ENCODE measurements around the gene PRRT3. TPM values are rescaled to one million over a fixed set of nuclear protein-coding genes. Genes with fewer than 3 reads are reported as not detected.

The PRRT3 gene
- total RNA-seq, 6 experiments from 2014 or later: 4.3 to 9.2 (median 7.7) TPM

- Mint-ChIP-seq H3K27ac (no peak overlapping the region), H3K4me1 (ENCODE audit: low read depth) (peaks cover 11% of the 10 kb centered on the region), H3K36me3 (ENCODE audit: low read depth) (peaks cover 35% of the 10 kb centered on the region), H3K9me3 (no peaks in the 10 kb centered on the region), H3K27me3 (ENCODE audit: insufficient read depth) (no peaks in the 10 kb centered on the region), H3K4me3 (no peak overlapping the region)
- no peak for TF ChIP-seq CTCF (IDR thresholded peaks at IDR 0.05)
- no peak for DNase-seq
Observed at GRCh38 chr3:9965200-9965875, 13.1 kb upstream of the PRRT3 start.

- Mint-ChIP-seq H3K4me1 (ENCODE audit: low read depth) (peaks cover 20% of the 10 kb centered on the region), H3K36me3 (ENCODE audit: low read depth) (0 out of 2 replicates have a peak, but pooled peaks cover 3% of the 10 kb centered on the region), H3K27me3 (ENCODE audit: insufficient read depth) (no peaks in the 10 kb centered on the region; the same call in 1 of the 2 replicates), H3K27ac (no peak overlapping the region), H3K4me3 (no peak overlapping the region), H3K9me3 (no peaks in the 10 kb centered on the region)
- DNase-seq: no peak
- peak; percentile 30; the same call in 1 of the 2 replicates for TF ChIP-seq CTCF (IDR thresholded peaks at IDR 0.05)
Observed at GRCh38 chr3:9957214-9957613, 5.0 kb upstream of the PRRT3 start.

- Mint-ChIP-seq H3K36me3 (ENCODE audit: low read depth) (no peaks in the 10 kb centered on the region), H3K27ac (peak overlapping the region; percentile 32), H3K4me1 (ENCODE audit: low read depth) (peaks cover 27% of the 10 kb centered on the region), H3K4me3 (no peak overlapping the region), H3K27me3 (ENCODE audit: insufficient read depth) (no peaks in the 10 kb centered on the region; the same call in none of the 2 replicates), H3K9me3 (no peaks in the 10 kb centered on the region)
- no peak for TF ChIP-seq CTCF (IDR thresholded peaks at IDR 0.05)
- no peak for DNase-seq
Observed at GRCh38 chr3:9955611-9956352, 3.6 kb upstream of the PRRT3 start.

- H3K27me3 Mint-ChIP-seq (ENCODE audit: insufficient read depth): no peaks in the 10 kb centered on the region; the same call in none of the 2 replicates
- TF ChIP-seq CTCF (IDR thresholded peaks at IDR 0.05): no peak
- H3K27ac Mint-ChIP-seq: no peak overlapping the region
- DNase-seq: no peak
- H3K9me3 Mint-ChIP-seq: no peaks in the 10 kb centered on the region
- no peak overlapping the region for H3K4me3 Mint-ChIP-seq
- H3K36me3 Mint-ChIP-seq (ENCODE audit: low read depth): no peaks in the 10 kb centered on the region
- H3K4me1 Mint-ChIP-seq (ENCODE audit: low read depth): peaks cover 27% of the 10 kb centered on the region
Observed at GRCh38 chr3:9955067-9955502, 2.9 kb upstream of the PRRT3 start.

GRCh38 chr3:9951598-9951961 is 628 bp downstream of the PRRT3 start:
- DNase-seq: no peak
- no peaks in the 10 kb centered on the region for H3K9me3 Mint-ChIP-seq
- peaks cover 32% of the 10 kb centered on the region for H3K4me1 Mint-ChIP-seq (ENCODE audit: low read depth)
- H3K4me3 Mint-ChIP-seq: peak overlapping the region; percentile 85
- no peak for TF ChIP-seq CTCF (IDR thresholded peaks at IDR 0.05)
- peaks cover 1% of the 10 kb centered on the region for H3K27me3 Mint-ChIP-seq (ENCODE audit: insufficient read depth)
- H3K36me3 Mint-ChIP-seq (ENCODE audit: low read depth): no peaks in the 10 kb centered on the region
- H3K27ac Mint-ChIP-seq: no peak overlapping the region
